Measurements from ENCODE around the gene CD44.
"Not testable (repeated sequence)": the region's sequence is repeated elsewhere in the genome, so short reads cannot be mapped to it uniquely, and the experiment has no call there.

CD44 gene

DNA sequence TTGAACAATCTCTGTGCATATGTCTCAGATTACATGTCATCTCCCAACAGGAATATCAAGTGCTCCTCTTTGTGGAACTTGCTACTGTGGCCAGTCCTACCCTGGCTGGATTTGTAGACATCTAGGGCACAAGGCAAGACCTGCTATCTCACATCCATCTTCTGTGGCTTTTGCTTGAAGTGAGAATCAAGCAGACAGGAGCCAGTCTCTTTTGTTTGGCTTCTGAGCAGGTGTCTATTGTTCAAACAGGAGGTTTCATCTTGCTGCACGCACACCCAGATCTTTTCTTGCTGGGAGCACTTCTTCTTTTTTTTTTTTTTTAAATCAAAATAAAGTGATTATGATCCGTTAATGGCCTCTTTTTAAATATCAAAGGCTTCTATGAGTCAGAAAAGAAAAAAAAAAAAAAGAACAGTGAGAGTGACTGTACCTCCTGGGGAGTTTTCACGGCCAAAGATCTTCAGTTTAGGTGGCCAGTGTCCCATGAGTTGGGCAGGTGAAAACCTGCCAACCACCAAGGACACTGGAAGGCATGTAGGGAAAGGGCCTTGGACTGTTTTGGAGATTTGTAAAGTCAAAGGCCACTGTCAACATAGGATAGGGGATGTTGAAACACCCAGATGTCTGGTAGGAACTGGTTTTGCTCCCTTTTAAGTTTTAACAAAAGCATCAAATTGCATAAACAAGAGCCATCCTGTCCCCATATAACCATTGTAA, 78.1 kb downstream of the CD44 start:
- FAIRE-seq, result no peak

DNA sequence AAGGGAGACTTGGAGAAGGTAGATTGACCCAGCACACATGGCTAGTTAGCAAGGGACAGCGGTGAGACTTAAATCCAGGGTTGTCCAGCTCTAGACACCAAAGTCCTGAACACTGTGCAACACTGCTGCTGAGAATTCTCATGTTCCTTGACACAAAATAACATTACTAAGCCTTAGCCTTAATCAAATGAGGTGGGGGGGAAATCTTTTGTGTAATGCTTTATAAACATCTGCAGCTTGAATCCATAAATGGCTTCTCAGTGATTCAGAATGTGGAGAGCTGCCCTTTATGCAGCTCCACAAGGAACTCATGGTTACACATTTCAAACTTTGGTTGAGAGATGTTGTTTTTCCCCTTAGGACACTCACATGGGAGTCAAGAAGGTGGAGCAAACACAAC, 80.0 kb downstream of the CD44 start:
- FAIRE-seq, result no peak

DNA sequence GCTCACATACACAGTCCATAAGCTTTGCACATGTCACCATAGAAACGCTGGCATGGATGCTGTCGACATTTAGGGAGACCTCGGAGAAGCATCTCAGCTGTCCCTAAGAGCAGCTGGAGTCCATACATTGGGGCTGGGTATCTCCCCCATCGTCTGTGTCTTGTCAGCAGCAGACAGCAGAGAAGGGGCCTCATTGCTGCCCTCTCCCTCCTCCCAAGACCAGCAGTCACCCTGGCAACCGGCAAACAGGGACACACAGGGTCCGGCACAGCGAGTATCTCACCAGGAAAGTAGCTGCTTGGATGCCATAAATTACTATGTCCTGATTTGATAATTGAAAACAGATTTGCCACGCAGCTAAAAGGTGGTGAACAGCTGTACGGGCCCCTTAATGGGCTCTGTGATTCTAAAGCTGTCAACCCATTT, 84.4 kb downstream of the CD44 start:
- FAIRE-seq, result no peak

DNA sequence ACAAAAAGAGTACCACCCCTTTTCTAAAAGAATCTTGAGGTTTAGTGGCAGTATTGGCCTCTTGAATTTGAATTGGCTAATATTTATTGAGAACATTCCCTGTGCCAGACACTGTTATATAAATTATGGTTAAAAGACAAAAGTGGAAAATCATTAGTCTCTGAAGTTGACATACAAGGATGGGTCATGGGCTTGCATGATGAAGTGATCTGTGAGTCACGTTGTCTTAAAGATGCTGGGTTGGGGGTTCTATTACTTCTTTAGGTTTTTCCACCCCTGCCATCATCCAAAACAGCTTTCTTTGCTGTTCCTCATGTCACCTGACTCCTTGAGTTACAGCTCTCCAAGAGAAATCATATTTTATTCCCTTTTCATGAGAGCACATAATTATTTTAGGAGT, 85.0 kb downstream of the CD44 start:
- FAIRE-seq, result no peak

DNA sequence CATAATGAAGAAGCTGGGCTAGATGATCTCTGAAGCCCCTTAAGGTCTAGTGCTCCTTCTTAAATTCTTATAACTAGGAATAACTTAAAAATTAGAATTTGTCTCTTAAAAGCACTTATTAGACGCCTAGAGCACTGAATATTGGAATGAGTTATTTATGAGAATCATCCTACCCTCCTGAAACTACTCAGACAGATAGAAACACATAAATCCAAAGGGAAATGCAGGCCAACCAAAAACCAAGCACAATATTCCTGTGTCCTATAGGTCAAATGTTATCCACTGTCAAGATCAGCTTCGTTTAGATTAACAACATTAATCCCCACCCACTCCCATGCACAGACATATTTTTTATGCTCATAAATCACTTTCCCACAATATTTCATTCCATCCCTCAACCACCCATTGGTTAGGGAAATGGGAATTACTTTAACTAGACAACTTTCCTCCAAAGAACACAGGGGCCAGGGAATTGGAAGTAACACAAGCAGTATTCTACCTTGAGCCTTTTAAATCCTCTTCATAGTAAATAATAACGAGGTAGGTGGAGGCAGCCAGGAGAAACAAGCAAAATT, 87.1 kb downstream of the CD44 start:
- no peak for FAIRE-seq

DNA sequence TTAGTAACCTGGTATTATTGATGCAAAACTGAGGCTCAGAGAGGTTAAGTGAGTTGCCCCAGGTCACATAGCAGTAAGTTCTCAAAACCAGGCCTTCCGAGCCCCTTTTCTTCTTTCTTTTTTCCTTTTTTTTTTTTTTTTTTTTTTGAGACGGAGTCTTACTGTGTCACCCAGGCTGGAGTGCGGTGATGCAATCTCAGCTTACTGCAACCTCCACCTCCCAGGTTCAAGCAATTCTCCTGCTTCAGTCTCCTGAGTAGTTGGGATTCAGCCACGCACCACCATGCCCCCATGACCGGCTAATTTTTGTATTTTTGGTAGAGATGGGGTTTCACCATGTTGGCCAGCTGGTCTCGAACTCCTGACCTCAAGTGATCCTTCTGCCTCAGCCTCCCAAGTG, 87.8 kb downstream of the CD44 start:
- not testable (repeated sequence) for FAIRE-seq

DNA sequence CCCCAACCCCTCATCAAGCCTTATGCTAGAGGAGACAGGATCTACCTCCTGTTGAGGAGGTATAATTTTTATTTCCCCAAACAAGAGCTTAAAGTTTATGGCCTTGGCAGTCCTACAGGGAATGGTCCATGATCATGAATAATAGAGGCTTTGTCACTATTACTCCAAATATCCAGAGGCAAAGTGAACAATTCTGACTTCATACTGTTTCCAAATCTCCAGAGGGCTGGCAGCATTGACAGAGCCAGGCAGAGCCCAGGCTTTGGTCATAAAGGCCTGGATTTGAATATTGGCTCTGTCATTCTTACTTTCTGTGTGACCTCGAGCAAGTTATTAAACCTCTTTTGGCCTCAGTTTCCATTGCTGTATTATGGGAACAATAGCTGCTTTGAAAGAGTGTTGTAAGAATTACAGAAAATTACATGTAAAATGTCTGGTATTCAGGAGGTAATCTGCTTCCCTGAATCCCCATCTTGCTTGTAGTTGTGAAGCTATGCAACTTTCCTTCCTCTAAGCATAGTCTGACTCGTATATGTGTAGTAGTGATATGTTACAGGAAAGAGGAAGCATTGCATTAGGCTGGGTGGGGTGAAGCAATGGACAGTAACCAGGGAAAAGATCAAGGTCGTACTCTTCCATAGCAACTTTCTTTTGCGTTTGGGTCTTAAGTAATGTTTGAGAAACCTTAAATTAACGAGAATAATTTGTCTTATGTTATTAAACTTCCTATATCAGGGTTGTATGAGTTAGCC, 88.8 kb downstream of the CD44 start:
- no peak for FAIRE-seq

DNA sequence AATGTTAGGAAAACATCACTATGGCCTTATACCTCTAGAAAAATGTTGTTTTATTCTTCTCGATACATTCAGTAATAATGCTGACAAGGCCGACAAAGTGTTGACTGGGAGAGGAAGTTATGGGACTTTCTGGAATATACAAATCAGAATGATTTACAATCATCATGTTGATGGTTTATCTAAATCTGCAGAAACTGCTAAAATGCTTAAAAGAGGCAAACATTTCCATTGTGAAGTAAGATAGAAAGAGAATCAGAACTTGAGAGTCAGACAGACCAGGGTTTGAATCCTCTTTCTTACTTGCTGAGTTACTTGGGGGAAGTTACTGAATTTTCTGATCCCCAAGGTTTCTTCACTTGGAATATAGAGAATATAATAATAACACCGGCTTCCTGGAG, 89.4 kb downstream of the CD44 start:
- no peak for FAIRE-seq

DNA sequence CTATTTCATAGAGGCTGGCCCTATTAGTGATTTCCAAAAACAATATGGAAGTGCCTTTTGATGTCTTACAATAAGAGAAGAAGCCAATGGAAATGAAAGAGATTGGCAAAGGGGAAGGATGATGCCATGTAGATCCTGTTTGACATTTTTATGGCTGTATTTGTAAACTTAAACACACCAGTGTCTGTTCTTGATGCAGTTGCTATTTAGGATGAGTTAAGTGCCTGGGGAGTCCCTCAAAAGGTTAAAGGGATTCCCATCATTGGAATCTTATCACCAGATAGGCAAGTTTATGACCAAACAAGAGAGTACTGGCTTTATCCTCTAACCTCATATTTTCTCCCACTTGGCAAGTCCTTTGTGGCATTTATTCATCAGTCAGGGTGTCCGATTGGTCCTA, 91.4 kb downstream of the CD44 start:
- FAIRE-seq, result no peak

DNA sequence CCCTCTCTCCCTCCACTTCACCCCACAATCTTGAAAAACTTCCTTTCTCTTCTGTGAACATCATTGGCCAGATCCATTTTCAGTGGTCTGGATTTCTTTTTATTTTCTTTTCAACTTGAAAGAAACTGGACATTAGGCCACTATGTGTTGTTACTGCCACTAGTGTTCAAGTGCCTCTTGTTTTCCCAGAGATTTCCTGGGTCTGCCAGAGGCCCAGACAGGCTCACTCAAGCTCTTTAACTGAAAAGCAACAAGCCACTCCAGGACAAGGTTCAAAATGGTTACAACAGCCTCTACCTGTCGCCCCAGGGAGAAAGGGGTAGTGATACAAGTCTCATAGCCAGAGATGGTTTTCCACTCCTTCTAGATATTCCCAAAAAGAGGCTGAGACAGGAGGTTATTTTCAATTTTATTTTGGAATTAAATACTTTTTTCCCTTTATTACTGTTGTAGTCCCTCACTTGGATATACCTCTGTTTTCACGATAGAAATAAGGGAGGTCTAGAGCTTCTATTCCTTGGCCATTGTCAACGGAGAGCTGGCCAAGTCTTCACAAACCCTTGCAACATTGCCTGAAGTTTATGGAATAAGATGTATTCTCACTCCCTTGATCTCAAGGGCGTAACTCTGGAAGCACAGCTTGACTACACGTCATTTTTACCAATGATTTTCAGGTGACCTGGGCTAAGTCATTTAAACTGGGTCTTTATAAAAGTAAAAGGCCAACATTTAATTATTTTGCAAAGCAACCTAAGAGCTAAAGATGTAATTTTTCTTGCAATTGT, 92.3 kb downstream of the CD44 start:
- FAIRE-seq, result no peak

DNA sequence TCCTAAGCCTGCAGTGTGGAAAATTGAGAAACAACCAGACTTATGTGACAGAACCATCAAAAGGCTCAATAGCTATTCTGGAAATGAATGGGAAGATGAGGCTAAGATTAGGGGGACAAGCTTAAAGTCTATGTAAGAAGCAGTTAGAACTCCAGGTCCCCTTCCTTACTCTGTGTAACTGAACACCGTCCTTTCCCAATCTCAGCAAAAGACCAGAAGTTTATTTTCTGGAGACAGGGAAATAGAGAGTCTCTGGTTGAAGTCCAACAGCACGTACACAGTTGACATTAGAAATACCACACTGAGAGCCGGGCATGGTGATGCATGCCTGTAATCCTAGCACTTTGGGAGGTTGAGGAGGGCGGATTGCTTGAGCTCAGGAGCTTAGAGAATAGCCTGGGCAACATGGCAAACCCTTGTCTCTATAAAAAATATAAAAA, 93.9 kb downstream of the CD44 start:
- FAIRE-seq, result no peak

DNA sequence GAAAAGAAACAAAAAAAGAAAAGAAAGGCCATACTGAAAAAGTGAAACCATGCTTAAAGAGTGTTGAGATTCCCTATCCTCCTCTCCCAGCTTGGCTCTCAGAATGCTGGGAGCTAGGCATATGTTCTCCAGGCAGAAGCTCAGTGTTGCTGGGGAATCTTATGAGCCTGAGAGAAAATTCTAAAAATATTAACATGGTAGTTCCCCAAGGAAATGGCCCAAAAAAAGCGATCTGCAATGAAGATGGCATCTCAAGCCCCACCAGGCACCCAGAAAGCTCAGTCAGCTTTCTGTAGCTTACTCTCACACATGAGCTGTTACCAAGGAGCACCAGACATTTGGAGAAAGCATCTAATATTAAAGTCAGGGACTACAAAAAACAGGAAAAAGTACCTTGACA, 94.5 kb downstream of the CD44 start:
- FAIRE-seq, result no peak

DNA sequence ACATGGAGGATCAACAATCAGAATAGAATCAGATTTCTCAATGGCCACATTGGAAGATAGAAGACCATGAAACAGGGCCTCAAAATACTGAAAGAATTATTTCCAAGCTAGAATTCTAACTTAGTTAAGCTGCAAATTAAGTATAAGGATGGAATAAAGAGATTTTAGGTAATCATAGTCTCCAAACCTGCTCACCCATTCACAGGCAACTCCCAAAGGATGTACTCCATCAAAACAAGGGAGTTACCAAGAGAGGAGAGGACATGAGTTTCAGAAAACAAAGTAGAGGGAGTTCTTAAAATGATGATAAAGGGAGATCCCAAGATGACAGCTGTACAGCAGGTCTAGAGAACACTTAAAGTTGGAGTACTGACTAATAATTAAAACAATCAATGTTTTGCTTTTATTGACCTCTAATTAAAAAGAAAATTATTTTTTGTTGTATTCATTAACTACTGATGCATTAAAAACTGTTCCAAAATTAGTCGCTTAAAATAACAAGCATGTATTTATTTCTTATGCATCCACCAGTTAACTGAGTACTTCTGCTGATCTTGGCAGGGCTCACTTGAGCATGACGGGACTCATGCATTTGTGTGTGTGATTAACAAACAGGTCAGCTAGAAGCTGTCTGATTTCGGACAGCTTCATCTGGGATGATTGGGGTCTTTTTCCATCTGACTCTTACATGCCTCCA, 95.6 kb downstream of the CD44 start:
- no peak for FAIRE-seq

DNA sequence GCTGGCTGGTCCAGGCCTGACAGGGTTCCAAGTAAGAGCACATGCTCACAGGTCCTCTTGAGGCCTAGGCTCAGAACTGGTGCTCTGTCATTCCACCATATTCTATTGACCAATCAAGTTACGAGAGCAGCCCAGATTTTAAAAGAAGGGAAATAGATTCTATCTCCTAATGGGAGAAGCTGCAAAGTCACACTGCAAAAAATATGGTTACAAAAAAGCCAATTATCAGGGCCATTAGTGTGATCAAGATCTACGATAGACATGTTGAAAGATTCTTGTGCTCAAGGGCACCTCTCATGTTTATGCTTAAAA, 96.1 kb downstream of the CD44 start:
- FAIRE-seq, result no peak

DNA sequence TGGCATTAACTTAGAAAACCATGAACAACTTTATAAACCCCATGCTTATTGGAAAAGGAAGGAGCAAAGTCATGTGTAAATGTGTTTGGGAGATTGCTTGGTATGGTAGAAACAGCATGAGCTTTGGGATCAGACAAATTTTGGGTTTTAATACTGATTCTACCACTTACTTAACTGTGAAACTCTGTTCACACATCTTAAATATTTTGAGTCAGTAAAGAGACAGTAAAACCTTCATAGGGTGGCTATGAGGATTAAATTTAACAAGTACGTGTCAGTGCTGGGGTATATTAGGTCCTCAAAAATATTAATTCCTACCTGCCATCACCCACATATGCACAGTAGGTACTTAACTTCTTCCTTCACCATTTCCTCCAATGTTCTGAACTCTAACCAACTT, 96.5 kb downstream of the CD44 start:
- FAIRE-seq, result no peak

DNA sequence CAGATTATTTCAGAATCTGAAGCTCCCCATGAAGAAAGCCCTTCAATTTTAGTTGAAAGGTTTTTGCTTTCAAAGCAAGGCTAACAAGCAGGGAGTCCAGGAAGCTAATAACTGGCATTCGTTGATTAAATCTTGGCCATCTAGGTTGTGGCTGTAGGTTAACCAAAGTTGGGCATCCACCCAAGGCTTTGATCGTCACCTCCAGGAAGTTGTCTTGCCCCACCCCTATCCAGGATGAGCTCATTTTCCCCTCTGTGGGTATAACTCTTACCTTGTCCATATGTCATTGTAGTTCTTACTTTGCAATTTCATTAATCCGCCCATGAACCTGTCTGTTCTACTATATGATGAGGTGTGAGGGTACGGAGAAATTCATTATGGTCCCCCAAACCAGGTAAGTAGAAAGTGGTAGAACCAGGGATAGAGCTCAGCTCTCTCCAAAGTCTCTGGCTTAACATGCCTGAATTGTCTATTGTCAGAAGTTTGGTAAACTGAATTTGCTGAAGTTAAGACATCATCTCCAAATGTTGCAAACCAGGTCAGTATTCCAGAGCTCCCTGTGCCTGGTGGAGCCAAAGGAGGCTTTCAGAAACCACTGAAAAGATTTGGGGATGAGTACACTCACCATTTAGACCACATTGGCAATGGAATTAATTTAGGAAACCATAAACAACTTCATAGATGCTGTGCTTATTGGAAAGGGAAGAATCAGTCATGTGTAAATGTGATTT, 97.1 kb downstream of the CD44 start:
- FAIRE-seq, result no peak

DNA sequence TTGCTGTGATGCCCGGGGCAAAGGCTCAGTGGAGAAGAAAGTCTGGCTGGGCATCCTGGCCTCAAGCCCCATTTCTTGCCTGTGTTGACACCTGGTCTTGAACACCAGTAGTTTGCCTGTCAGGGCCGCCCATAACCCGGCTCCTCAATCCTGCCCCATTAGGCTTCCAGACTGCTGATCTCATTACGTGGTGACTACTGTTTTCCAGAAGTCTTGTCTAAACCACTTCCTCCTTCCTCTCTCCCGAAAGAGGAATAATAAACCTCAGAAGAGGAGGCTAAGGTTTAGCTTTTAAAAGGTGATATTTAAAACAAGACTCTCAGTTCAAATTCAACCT, 97.7 kb downstream of the CD44 start:
- FAIRE-seq, result no peak

DNA sequence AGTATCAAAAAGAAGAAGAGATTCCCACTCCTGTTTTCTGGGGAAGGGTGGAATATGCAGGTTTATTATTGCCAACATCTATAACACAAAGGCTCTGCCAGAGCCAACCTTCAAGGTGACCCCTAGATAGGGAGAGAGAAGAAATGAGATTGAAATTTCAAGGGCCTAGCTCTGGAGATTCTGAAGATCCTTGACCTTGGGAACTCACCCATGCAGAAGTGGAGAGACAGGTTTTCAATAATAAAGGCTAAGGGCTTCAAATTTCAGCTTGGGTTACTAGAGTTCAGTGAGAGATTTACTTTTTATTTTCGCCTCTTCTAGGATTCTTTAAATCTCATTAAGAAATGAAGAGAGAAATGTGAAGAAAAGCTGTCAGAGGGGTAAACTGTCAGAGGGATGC, 98.4 kb downstream of the CD44 start:
- FAIRE-seq, result no peak

DNA sequence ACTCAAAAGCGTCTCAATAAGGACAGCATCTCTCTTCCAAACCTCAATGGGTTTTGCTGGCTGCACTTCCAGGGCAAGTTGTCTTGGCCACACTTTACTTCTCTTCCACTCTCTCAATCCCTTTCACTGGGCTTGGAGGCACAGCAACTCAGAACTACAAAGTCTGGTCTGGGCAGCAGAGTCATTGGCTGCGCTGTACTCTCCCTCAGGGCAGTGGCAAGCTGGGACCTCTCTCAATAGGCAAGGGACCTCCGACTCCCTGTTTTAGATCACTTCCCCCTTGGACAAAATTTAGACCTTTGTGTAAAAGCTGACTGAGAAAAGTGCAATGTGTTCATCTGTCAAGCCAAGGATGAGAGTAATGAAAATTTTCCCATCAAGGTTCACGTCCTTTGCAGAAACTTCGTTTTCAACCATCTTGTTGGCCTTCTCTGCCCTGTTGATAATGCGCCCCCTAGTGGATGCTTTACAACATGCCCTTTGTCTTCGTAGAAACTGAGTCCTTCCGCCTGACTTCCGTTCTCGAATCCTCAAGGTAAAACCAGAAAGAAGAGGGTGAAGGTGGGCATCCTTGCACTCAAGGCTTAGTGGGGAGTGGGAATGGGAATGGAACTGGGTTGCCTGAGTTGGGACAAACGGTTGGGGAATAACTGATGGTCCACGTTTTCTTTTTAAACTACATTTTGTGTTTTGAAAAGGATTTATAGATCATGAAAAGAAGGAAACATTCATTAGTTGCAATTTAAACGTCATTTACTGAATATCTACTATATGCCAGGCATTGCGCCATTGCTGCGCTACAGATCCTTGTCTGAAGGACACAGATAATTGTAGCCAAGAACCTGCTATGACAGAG, 99.1 kb downstream of the CD44 start:
- no peak for FAIRE-seq

DNA sequence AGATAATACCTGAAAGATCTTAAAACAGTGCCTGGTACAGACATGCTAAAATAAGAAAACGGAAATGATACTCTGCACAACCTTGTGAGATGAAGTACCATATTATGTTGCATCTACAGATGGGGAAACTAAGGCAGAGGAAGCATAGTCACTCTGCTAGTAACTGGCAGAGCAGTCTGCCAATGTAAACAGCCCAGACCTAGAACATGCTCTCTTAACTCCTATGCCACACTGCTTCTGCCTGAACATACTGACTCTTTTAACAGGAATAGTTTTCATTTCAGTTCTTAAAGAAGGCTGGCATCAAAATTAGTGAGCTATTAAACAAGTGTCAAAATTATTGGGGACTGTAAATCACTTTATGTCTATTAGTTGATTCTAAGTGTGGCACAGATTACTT, 99.9 kb downstream of the CD44 start:
- FAIRE-seq, result no peak

DNA sequence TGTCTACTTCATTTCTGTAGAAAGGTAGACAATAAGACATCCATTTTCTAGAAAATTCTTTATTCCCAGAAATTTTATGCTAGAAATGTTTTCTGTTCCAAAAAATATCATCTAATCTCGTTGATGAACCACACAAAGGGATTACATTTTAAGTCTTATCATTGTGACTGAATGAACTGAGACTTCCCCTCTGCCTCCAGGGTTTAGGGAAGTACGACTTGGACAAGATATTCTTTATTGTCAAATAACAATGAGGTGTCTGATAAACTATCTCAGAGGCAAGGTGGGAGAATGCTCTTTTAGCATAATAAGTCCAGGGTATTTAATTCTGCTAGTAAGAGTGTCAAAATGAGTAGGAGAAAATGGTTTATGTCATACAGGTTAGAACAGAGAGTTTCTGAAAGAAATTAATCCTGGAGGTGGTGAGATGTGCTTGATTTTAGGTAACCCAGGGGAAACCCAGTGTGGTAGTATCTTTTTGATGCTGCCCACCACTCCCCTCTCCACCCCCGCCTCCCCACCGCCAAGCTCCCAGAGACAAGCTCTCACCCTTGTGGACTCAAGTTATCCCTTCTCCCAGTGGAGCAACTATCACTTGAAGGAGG, 100.6 kb downstream of the CD44 start:
- FAIRE-seq, result no peak
